Esophagus muscularis mucosa (tissue), 4 donors: ENCODE results near the gene RAB33B.
"Not testable (repeated sequence)": the region's sequence is repeated elsewhere in the genome, so short reads cannot be mapped to it uniquely, and the experiment has no call there.

Experiments used
- EP300 ChIP-seq: sonication (generic); formaldehyde crosslinking; IDR thresholded peaks from one replicate; pipeline ENCODE4 v1.6.1; 2017; ENCODE audit warnings: antibody characterized with exemption
- POLR2A ChIP-seq: fragments of 450-650 bp; IDR thresholded peaks from one replicate; pipeline ENCODE4 v1.6.1; 2017; ENCODE audit warnings: antibody characterized with exemption, moderate library complexity, mild to moderate bottlenecking, low read depth
- TF ChIP-seq, protein P1 (sequence below), 3 experiments: fragments of 200-600 bp in 2 of 3; fragments of 450-650 bp in 1 of 3; sonication (generic) in 2 of 3; IDR thresholded peaks; one replicate each; pipeline ENCODE4 v1.5.1; 2017 to 2019; ENCODE audit warnings: antibody characterized with exemption in 3 of 3, mild to moderate bottlenecking in 2 of 3, moderate library complexity in 1 of 3

DNA sequence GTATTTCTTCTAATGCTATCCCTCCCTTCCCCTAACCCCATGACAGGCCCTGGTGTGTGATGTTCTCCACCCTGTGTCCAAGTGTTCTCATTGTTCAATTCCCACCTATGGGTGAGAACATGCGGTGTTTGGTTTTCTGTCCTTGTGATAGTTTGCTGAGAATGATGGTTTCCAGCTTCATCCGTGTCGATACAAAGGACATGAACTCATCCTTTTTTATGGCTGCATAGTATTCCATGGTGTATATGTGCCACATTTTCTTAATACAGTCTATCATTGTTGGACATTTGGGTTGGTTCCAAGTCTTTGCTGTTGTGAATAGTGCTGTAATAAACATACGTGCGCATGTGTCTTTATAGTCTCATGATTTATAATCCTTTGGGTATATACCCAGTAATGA is 10.6 kb downstream of the RAB33B start:
- TF ChIP-seq, protein P1, sequence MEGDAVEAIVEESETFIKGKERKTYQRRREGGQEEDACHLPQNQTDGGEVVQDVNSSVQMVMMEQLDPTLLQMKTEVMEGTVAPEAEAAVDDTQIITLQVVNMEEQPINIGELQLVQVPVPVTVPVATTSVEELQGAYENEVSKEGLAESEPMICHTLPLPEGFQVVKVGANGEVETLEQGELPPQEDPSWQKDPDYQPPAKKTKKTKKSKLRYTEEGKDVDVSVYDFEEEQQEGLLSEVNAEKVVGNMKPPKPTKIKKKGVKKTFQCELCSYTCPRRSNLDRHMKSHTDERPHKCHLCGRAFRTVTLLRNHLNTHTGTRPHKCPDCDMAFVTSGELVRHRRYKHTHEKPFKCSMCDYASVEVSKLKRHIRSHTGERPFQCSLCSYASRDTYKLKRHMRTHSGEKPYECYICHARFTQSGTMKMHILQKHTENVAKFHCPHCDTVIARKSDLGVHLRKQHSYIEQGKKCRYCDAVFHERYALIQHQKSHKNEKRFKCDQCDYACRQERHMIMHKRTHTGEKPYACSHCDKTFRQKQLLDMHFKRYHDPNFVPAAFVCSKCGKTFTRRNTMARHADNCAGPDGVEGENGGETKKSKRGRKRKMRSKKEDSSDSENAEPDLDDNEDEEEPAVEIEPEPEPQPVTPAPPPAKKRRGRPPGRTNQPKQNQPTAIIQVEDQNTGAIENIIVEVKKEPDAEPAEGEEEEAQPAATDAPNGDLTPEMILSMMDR (IDR thresholded peaks at IDR 0.05), result not testable (repeated sequence)
- not testable (repeated sequence) for TF ChIP-seq POLR2A, EP300
